ENCODE results near the gene ENTPD6.
"Not testable (repeated sequence)": the region's sequence is repeated elsewhere in the genome, so short reads cannot be mapped to it uniquely, and the experiment has no call there.

Gene ENTPD6

DNA sequence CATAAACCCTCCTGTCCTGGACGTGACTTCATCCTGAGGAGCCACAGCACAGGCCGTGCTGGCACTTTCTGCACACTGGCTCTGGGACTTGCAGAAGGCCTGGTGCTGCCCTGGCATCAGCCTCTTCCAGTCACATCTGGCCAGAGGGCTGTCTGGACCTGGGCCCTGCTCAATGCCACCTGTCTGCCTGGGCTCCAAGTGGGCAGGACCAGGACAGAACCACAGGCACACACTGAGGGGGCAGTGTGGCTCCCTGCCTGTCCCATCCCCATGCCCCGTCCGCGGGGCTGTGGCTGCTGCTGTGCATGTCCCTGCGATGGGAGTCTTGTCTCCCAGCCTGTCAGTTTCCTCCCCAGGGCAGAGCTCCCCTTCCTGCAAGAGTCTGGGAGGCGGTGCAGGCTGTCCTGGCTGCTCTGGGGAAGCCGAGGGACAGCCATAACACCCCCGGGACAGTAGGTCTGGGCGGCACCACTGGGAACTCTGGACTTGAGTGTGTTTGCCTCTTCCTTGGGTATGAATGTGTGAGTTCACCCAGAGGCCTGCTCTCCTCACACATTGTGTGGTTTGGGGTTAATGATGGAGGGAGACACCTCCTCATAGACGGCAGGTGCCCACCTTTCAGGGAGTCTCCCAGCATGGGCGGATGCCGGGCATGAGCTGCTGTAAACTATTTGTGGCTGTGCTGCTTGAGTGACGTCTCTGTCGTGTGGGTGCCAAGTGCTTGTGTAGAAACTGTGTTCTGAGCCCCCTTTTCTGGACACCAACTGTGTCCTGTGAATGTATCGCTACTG lies 30.3 kb downstream of the ENTPD6 start:
- DNase-seq: no peak

DNA sequence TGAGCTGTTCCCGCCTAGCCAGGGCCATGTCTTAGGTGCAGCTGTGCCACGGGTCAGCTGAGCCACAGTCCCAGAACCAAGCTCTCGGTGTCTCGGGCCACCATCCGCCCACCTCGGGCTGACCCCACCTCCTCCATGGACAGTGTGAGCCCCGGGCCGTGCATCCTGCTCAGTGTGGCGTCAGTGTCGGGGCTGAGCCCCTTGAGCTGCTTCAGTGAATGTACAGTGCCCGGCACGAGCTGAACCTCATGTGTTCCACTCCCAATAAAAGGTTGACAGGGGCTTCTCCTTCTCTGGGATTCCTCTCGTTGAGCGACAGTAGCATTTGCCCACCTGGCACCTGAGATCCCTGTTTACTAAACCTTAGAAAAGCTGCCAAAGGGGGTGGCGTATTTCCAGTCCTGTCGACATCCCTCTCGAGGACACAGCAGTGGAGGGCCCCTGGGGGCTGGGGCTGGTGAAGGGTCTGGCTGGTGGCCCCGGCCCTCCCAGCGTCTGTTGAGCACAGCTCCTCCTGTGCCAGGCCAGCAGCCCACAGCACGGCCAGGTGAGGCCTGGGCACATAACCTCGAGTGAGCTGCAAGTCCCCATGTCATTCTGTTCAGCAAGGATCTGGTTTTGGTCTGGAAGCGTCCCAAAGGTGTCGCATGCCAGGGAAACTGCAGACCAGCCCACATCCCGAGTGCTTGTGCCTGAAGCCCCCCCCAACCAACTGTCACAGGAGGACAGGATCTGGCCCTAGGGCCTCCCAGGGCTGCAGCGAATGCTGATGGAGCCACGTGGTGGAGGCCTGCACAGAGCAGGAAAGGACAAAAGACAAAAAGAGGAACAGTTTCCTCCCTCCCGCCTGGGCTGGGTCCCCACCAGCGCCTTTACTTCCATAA lies 31.2 kb downstream of the ENTPD6 start:
- peak; percentile 19 for DNase-seq

- no peak for DNase-seq
Observed at GRCh38 chr20:25227317-25227831, 31.9 kb downstream of the ENTPD6 start.

GRCh38 chr20:25229486-25230165 lies 34.1 kb downstream of the ENTPD6 start:
- DNase-seq: no peak

GRCh38 chr20:25230166-25230831 lies 34.8 kb downstream of the ENTPD6 start:
- DNase-seq: peak; percentile 49

GRCh38 chr20:25233016-25233772 lies 37.7 kb downstream of the ENTPD6 start:
- DNase-seq: no peak

DNA sequence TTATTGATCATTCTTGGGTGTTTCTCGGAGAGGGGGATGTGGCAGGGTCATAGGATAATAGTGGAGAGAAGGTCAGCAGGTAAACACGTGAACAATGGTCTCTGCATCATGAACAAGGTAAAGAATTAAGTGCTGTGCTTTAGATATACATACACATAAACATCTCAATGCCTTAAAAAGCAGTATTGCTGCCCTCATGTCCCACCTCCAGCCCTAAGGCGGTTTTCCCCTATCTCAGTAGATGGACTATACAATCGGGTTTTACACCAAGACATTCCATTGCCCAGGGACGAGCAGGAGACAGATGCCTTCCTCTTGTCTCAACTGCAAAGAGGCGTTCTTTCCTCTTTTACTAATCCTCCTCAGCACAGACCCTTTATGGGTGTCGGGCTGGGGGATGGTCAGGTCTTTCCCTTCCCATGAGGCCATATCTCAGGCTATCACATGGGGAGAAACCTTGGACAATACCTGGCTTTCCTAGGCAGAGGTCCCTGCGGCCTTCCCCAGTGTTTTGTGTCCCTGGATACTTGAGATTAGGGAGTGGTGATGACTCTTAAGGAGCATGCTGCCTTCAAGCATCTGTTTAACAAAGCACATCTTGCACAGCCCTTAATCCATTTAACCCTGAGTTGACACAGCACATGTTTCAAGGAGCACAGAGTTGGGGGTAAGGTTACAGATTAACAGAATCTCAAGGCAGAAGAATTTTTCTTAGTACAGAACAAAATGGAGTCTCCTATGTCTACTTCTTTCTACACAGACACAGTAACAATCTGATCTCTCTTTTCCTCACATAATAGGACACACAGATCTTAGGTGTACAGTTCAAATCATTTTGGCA lies 38.7 kb downstream of the ENTPD6 start:
- DNase-seq: not testable (repeated sequence)

- DNase-seq: no peak
Observed at GRCh38 chr20:25236450-25237304, 41.2 kb downstream of the ENTPD6 start.

GRCh38 chr20:25237610-25238318 lies 42.3 kb downstream of the ENTPD6 start:
- no peak for DNase-seq

GRCh38 chr20:25238319-25239037 lies 43.0 kb downstream of the ENTPD6 start:
- DNase-seq: no peak

- no peak for DNase-seq
Observed at GRCh38 chr20:25239387-25240370, 44.2 kb downstream of the ENTPD6 start.

GRCh38 chr20:25240851-25241658 lies 45.5 kb downstream of the ENTPD6 start:
- not testable (repeated sequence) for DNase-seq

- DNase-seq: not testable (repeated sequence)
Observed at GRCh38 chr20:25241659-25241955, 46.1 kb downstream of the ENTPD6 start.

DNA sequence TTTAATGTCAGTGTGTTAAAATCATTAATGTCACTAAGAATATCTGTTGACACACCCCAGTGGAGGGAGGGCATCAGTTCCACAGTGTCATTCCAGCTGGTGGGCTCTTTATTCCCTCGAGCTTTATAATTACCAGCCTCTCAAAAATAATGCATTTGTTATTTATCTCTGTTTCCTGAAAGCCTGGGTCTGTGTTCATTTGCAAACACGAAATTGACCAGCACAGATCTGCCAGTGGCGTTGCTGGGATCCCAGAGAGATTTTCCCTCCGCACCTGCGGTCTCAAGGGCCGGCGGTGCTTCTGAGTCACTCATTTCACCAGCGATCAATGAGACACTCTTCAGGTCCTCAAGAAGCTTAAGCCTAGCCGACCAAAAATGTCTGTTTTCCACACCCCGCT lies 46.7 kb downstream of the ENTPD6 start:
- DNase-seq: peak; percentile 45

DNA sequence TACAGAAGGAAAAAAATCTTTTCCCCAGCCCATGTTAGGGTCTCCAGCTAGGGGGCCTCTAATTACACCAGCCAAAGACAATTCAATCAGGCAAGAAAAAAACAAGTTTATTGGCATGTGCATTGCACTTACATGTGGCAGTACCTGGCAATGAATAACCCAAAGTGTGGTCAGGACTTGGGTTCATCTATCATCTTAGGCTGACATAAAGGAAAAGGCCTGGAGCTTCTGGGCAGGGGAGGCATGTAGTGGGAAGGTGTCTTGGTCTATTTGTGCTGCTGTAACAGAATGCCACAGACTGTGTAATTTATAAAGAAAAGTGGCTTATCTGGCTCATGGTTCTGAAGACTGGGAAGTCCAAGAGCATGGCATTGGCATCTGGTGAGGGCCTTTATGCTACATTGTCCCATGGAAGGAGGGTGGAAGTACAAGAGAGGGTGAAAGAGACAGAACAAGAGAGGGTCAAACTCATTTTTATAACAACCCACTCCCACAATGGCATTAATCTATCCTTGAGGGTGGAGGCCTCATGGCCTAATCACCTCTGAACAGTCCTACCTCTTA lies 48.0 kb downstream of the ENTPD6 start:
- no peak for DNase-seq

DNA sequence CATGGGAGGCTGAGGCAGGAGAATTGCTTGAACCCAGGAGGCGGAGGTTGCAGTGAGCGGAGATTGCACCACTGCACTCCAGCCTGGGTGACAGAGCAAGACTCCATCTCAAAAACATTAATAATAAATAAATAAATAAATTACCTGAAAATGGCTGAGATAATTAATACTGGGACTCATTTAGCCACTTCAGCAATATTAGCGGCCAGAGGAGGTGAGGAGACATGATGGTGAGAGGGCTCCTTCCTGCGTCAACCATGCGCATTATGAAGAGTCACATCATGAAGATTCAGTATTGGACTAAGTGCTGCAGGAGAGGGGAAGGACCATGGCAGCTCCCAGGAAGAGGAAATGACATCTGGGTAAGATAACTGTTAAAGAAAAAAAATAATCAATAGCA lies 49.5 kb downstream of the ENTPD6 start:
- DNase-seq: no peak

Data from DMS79 (cell line).